ENCODE results near the gene GPATCH2.

The GPATCH2 gene

GRCh38 chr1:217574265-217574949, 56.5 kb downstream of the GPATCH2 start:
- DNase-seq: no peak

GRCh38 chr1:217569021-217569420, 61.9 kb downstream of the GPATCH2 start:
- no peak for DNase-seq

- DNase-seq: no peak
Measured at GRCh38 chr1:217568200-217568599, 62.7 kb downstream of the GPATCH2 start.

- DNase-seq: no peak
Measured at GRCh38 chr1:217564833-217565232, 66.1 kb downstream of the GPATCH2 start.

GRCh38 chr1:217564207-217564606, 66.7 kb downstream of the GPATCH2 start:
- no peak for DNase-seq

GRCh38 chr1:217563179-217563578, 67.7 kb downstream of the GPATCH2 start:
- no peak for DNase-seq

GRCh38 chr1:217562229-217562878, 68.5 kb downstream of the GPATCH2 start:
- no peak for DNase-seq

GRCh38 chr1:217561446-217561845, 69.4 kb downstream of the GPATCH2 start:
- no peak for DNase-seq

- no peak for DNase-seq
Measured at GRCh38 chr1:217554849-217555248, 76.0 kb downstream of the GPATCH2 start.

GRCh38 chr1:217553949-217554509, 76.9 kb downstream of the GPATCH2 start:
- no peak for DNase-seq

GRCh38 chr1:217552339-217552951, 78.4 kb downstream of the GPATCH2 start:
- DNase-seq: no peak

GRCh38 chr1:217542837-217543236, 88.1 kb downstream of the GPATCH2 start:
- DNase-seq: no peak

- DNase-seq: no peak
Measured at GRCh38 chr1:217542136-217542777, 88.6 kb downstream of the GPATCH2 start.

GRCh38 chr1:217540321-217540720, 90.6 kb downstream of the GPATCH2 start:
- no peak for DNase-seq

- no peak for DNase-seq
Measured at GRCh38 chr1:217539510-217539909, 91.4 kb downstream of the GPATCH2 start.

GRCh38 chr1:217535601-217536377, 95.1 kb downstream of the GPATCH2 start:
- DNase-seq: no peak

- no peak for DNase-seq
Measured at GRCh38 chr1:217534566-217534965, 96.3 kb downstream of the GPATCH2 start.

GRCh38 chr1:217528271-217528670, 102.6 kb downstream of the GPATCH2 start:
- DNase-seq: no peak

GRCh38 chr1:217527151-217527550, 103.7 kb downstream of the GPATCH2 start:
- no peak for DNase-seq

GRCh38 chr1:217526636-217527035, 104.3 kb downstream of the GPATCH2 start:
- no peak for DNase-seq

- DNase-seq: no peak
Measured at GRCh38 chr1:217525773-217526490, 105.0 kb downstream of the GPATCH2 start.
